ENCODE results near the gene DNAH2.

The DNAH2 gene

GRCh38 chr17:7732981-7733539 lies 15.5 kb downstream of the DNAH2 start:
- DNase-seq, result no peak

- DNase-seq, result no peak
Measured at GRCh38 chr17:7737601-7738000, 20.1 kb downstream of the DNAH2 start.

GRCh38 chr17:7739746-7740145 lies 22.2 kb downstream of the DNAH2 start:
- no peak for DNase-seq

GRCh38 chr17:7740481-7741001 lies 23.0 kb downstream of the DNAH2 start:
- peak; percentile 50 for DNase-seq

- no peak for DNase-seq
Measured at GRCh38 chr17:7742729-7743128, 25.2 kb downstream of the DNAH2 start.

GRCh38 chr17:7744416-7744815 lies 26.9 kb downstream of the DNAH2 start:
- no peak for DNase-seq

- no peak for DNase-seq
Measured at GRCh38 chr17:7745748-7746470, 28.4 kb downstream of the DNAH2 start.

GRCh38 chr17:7747635-7748071 lies 30.1 kb downstream of the DNAH2 start:
- DNase-seq, result no peak

GRCh38 chr17:7748076-7748775 lies 30.7 kb downstream of the DNAH2 start:
- no peak for DNase-seq

- peak; percentile 14 for DNase-seq
Measured at GRCh38 chr17:7750321-7750821, 32.8 kb downstream of the DNAH2 start.

- no peak for DNase-seq
Measured at GRCh38 chr17:7754656-7755055, 37.1 kb downstream of the DNAH2 start.

GRCh38 chr17:7755095-7755890 lies 37.7 kb downstream of the DNAH2 start:
- DNase-seq, result no peak

GRCh38 chr17:7756968-7757367 lies 39.4 kb downstream of the DNAH2 start:
- no peak for DNase-seq

- no peak for DNase-seq
Measured at GRCh38 chr17:7763919-7764318, 46.4 kb downstream of the DNAH2 start.

GRCh38 chr17:7767004-7767403 lies 49.5 kb downstream of the DNAH2 start:
- no peak for DNase-seq

GRCh38 chr17:7767405-7768021 lies 50.0 kb downstream of the DNAH2 start:
- no peak for DNase-seq

- DNase-seq, result no peak
Measured at GRCh38 chr17:7769854-7770253, 52.3 kb downstream of the DNAH2 start.

GRCh38 chr17:7774055-7774521 lies 56.5 kb downstream of the DNAH2 start:
- DNase-seq, result no peak

GRCh38 chr17:7775051-7775450 lies 57.5 kb downstream of the DNAH2 start:
- DNase-seq, result no peak

GRCh38 chr17:7777017-7777416 lies 59.5 kb downstream of the DNAH2 start:
- no peak for DNase-seq

- no peak for DNase-seq
Measured at GRCh38 chr17:7780736-7781135, 63.2 kb downstream of the DNAH2 start.

- DNase-seq, result no peak
Measured at GRCh38 chr17:7781429-7781828, 63.9 kb downstream of the DNAH2 start.
